ENCODE results near the gene SLC43A1. TPM values are rescaled to one million over a fixed set of nuclear protein-coding genes. Genes with fewer than 3 reads are reported as not detected.

The SLC43A1 gene
- total RNA-seq, 1 donor from 2014 or later, result 1.3 TPM

DNA sequence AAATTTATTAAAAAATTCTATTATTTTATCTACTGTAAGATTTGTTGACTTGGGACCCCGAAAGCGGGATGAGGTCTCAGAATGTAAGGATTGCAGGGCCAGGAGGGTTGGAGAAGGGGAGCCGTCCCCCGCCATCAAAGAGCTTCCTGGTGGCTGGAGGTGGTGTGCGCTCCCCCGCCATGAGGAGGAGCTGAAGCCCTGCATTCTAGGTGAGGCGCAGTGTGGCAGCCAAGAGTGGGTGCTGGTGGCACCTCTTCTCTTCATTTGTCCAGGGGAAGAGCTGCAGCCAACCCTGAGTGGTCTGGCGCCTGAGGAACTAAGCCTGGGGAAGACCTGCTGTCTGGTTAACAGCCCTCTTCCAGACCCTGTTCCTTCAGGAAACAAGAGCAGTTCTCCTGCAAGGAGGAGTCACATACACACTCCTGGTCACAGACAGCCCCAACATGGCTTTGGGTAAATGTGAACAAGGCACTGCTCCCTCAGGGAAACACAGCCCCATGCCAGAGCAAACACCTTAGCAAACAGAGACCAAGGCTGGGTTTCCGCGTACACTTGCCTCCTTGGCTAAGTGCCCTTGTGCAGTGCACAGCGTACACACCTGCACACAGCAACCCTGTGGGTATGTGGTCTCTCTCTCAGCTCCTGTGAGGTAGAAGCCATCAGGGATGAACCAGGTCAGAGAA lies 37.9 kb downstream of the SLC43A1 start:
- FAIRE-seq (no peak), DNase-seq (ENCODE audit: low read depth) (no peak)
- Histone ChIP-seq H3K36me3 (ENCODE audit: control insufficient read depth, insufficient read depth, low read length) (no peaks in the 10 kb centered on the region), H3K27me3 (ENCODE audit: control insufficient read depth, insufficient read depth, low read length) (peaks cover 18% of the 10 kb centered on the region), H3K4me3 (ENCODE audit: low read depth, low read length) (no peak overlapping the region)
- TF ChIP-seq, protein P1, sequence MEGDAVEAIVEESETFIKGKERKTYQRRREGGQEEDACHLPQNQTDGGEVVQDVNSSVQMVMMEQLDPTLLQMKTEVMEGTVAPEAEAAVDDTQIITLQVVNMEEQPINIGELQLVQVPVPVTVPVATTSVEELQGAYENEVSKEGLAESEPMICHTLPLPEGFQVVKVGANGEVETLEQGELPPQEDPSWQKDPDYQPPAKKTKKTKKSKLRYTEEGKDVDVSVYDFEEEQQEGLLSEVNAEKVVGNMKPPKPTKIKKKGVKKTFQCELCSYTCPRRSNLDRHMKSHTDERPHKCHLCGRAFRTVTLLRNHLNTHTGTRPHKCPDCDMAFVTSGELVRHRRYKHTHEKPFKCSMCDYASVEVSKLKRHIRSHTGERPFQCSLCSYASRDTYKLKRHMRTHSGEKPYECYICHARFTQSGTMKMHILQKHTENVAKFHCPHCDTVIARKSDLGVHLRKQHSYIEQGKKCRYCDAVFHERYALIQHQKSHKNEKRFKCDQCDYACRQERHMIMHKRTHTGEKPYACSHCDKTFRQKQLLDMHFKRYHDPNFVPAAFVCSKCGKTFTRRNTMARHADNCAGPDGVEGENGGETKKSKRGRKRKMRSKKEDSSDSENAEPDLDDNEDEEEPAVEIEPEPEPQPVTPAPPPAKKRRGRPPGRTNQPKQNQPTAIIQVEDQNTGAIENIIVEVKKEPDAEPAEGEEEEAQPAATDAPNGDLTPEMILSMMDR (IDR thresholded peaks at IDR 0.05; ENCODE audit: insufficient read depth, low read length, severe bottlenecking), result no peak

DNA sequence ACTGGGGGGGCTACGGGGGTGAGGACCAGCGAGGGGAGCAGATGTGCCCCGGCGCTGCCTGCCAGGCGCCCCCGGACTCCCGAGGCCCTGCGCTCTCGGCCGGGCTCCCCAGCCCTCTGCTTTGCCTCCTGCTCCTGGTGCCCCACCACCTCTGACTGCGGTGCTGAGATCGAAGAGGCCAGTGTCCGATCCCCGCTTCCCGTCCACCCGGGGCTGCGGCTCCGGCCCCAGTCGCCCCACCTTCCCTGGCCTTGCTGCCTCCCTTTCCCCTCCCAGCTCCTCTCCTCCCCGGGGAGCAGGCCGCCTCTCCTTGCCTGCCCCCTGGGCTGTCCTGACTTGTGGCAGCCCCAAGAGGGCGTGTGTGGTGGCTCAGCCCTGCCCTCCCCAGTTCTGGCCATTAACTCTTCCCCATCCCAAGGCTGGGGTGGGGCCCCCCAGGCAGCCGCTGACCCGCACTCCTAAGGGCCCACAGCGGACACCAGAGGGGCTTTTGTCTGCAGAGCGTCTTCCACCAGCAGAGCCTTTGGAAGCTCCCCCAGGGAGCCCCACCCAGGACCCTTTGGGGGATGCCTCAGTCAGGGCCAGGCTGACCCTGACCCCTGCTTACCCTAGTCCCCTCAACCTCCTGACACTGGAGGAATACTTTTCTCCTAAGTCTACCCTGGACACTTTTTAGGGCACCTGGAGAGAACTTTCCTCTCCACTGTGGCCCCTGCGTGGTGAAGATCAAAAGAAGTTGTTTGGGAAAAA lies 38.6 kb downstream of the SLC43A1 start:
- DNase-seq (ENCODE audit: low read depth) (no peak), FAIRE-seq (no peak)
- Histone ChIP-seq H3K27me3 (ENCODE audit: control insufficient read depth, insufficient read depth, low read length) (peaks cover 15% of the 10 kb centered on the region), H3K4me3 (ENCODE audit: low read depth, low read length) (peak overlapping the region; percentile 36), H3K36me3 (ENCODE audit: control insufficient read depth, insufficient read depth, low read length) (no peaks in the 10 kb centered on the region)
- TF ChIP-seq, protein P1 (IDR thresholded peaks at IDR 0.05; ENCODE audit: insufficient read depth, low read length, severe bottlenecking), result peak; percentile 58

DNA sequence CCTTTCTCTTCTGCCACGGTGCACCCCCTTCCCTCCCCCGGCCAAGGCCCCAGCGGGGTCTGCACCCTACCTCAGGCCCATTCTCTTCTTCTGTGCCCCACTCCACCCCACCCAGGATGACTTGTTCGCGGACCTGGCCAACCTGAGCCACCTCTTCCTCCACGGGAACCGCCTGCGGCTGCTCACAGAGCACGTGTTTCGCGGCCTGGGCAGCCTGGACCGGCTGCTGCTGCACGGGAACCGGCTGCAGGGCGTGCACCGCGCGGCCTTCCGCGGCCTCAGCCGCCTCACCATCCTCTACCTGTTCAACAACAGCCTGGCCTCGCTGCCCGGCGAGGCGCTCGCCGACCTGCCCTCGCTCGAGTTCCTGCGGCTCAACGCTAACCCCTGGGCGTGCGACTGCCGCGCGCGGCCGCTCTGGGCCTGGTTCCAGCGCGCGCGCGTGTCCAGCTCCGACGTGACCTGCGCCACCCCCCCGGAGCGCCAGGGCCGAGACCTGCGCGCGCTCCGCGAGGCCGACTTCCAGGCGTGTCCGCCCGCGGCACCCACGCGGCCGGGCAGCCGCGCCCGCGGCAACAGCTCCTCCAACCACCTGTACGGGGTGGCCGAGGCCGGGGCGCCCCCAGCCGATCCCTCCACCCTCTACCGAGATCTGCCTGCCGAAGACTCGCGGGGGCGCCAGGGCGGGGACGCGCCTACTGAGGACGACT lies 39.3 kb downstream of the SLC43A1 start:
- TF ChIP-seq, protein P1 (IDR thresholded peaks at IDR 0.05; ENCODE audit: insufficient read depth, low read length, severe bottlenecking), result no peak
- Histone ChIP-seq H3K27me3 (ENCODE audit: control insufficient read depth, insufficient read depth, low read length) (peaks cover 10% of the 10 kb centered on the region), H3K4me3 (ENCODE audit: low read depth, low read length) (peak overlapping the region; percentile 36), H3K36me3 (ENCODE audit: control insufficient read depth, insufficient read depth, low read length) (no peaks in the 10 kb centered on the region)
- FAIRE-seq, result no peak
- no peak for DNase-seq (ENCODE audit: low read depth)

DNA sequence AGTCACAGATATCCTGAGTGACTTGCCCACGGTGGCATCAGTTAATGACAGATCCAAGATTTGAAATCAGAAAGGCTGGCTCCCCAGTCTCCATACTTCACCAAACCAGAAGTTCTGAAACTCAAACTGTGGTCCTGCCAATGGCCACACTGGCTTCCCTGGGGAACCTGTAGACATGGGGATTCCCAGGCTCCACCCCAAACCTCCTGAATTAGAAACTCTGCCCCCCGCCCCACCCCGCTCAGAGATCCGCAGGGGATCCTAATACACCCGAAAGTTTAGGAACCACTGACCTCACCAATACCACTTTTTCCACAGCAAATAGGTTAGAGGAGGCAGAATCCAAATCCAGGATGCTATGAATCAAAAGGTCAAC lies 39.8 kb downstream of the SLC43A1 start:
- FAIRE-seq (no peak), DNase-seq (ENCODE audit: low read depth) (no peak)
- peaks cover 10% of the 10 kb centered on the region for H3K27me3 ChIP-seq (ENCODE audit: control insufficient read depth, insufficient read depth, low read length)
- no peak overlapping the region for H3K4me3 ChIP-seq (ENCODE audit: low read depth, low read length)
- no peaks in the 10 kb centered on the region for H3K36me3 ChIP-seq (ENCODE audit: control insufficient read depth, insufficient read depth, low read length)
- TF ChIP-seq, protein P1 (IDR thresholded peaks at IDR 0.05; ENCODE audit: insufficient read depth, low read length, severe bottlenecking), result no peak

DNA sequence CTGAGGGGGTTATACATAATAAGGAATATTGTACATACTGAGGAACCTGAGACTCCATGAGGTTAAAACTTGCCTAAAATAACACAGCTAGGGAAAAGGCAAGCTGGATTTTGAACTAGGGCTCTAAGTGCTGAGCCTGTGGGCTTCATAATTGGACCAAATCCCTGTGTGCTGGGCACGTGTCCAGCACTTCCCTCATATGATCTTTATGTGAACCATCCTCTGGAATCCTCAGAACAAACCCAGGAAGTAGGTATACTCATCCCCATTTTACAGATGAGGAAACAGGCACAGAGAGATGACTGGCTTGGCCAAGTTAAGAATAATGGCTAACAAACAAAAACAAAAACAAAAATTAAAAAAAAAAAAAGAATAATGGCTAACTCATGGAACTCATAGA lies 40.3 kb downstream of the SLC43A1 start:
- Histone ChIP-seq H3K36me3 (ENCODE audit: control insufficient read depth, insufficient read depth, low read length) (no peaks in the 10 kb centered on the region), H3K4me3 (ENCODE audit: low read depth, low read length) (no peak overlapping the region), H3K27me3 (ENCODE audit: control insufficient read depth, insufficient read depth, low read length) (peaks cover 10% of the 10 kb centered on the region)
- FAIRE-seq (no peak), DNase-seq (ENCODE audit: low read depth) (no peak)
- TF ChIP-seq, protein P1 (IDR thresholded peaks at IDR 0.05; ENCODE audit: insufficient read depth, low read length, severe bottlenecking), result no peak
